Karpas-422 (cell line): ENCODE measurements around the gene FUZ. TPM values are rescaled to one million over a fixed set of nuclear protein-coding genes. Genes with fewer than 3 reads are reported as not detected.

Source experiments
- DNase-seq: peaks from one replicate; pipeline ENCODE4 v3.0.0-alpha.2; 2015
- H2AFZ ChIP-seq: fragments of 200-600 bp; sonication (generic); 2 replicates; pipeline ENCODE4 v1.6.1; 2014; ENCODE audit warnings: antibody characterized with exemption, low read length, mixed read lengths
- H3K27ac ChIP-seq: fragments of 200-600 bp; sonication (generic); 2 replicates; pipeline ENCODE4 v1.5.1; 2014; ENCODE audit warnings: mild to moderate bottlenecking, low read length, moderate library complexity
- H3K27me3 ChIP-seq: fragments of 200-600 bp; sonication (generic); 2 replicates; pipeline ENCODE4 v1.6.1; 2014; ENCODE audit warnings: low read length, mixed read lengths
- H3K36me3 ChIP-seq: fragments of 200-600 bp; sonication (generic); 2 replicates; pipeline ENCODE4 v1.6.1; 2014; ENCODE audit warnings: low read length, mixed read lengths; ENCODE audit not compliant: insufficient read depth
- H3K4me1 ChIP-seq: fragments of 200-600 bp; sonication (generic); 2 replicates; pipeline ENCODE4 v1.6.1; 2014; ENCODE audit warnings: mild to moderate bottlenecking, low read length, mixed read lengths
- H3K4me2 ChIP-seq: fragments of 200-600 bp; sonication (generic); 2 replicates; pipeline ENCODE4 v1.6.1; 2014; ENCODE audit warnings: low read length, low read depth, mild to moderate bottlenecking; ENCODE audit not compliant: poor library complexity, severe bottlenecking
- H3K4me3 ChIP-seq: fragments of 200-600 bp; sonication (generic); 2 replicates; pipeline ENCODE4 v1.5.1; 2014; ENCODE audit warnings: mild to moderate bottlenecking, antibody characterized with exemption, low read length, mixed read lengths
- H3K79me2 ChIP-seq: fragments of 200-600 bp; sonication (generic); 2 replicates; pipeline ENCODE4 v1.6.1; 2014; ENCODE audit warnings: mild to moderate bottlenecking, low read length, mixed read lengths
- H3K9ac ChIP-seq: fragments of 200-600 bp; sonication (generic); 2 replicates; pipeline ENCODE4 v1.6.0; 2014; ENCODE audit warnings: low read length
- H3K9me2 ChIP-seq: fragments of 200-600 bp; sonication (generic), shearing (Covaris generic); replicated peaks from 2 replicates; pipeline ENCODE4 v1.6.0; 2014; ENCODE audit warnings: mild to moderate bottlenecking, low read length, moderate library complexity; ENCODE audit not compliant: insufficient read depth
- H3K9me3 ChIP-seq: fragments of 300-700, 200-600 bp; sonication (generic); 2 replicates; pipeline ENCODE4 v1.6.1; 2014; ENCODE audit warnings: low read length, mixed read lengths
- H4K20me1 ChIP-seq: fragments of 200-600 bp; sonication (generic); 2 replicates; pipeline ENCODE4 v1.6.1; 2014; ENCODE audit warnings: mild to moderate bottlenecking, antibody characterized with exemption, low read length, low read depth; ENCODE audit not compliant: insufficient read depth
- total RNA-seq: library from RNA; depleted of rRNA; stranded (reverse); fragments of >200 nt; shearing (Covaris generic); gene quantifications from 2 replicates; pipeline ENCODE4 v1.2.3, GENCODE V29; 2014; ENCODE audit warnings: low replicate concordance

The FUZ gene
- total RNA-seq, 1 experiment from 2014 or later, result 15.8 TPM

GRCh38 chr19:49853852-49854377, 40.8 kb upstream of the FUZ start:
- H3K4me3 ChIP-seq, result no peak overlapping the region
- H3K9ac ChIP-seq, result no peak overlapping the region; the same call in none of the 2 replicates
- peaks cover 30% of the 10 kb centered on the region for H3K4me1 ChIP-seq
- DNase-seq, result no peak
- H3K9me3 ChIP-seq, result no peaks in the 10 kb centered on the region; the same call in 1 of the 2 replicates
- no peak overlapping the region for H3K4me2 ChIP-seq
- no peaks in the 10 kb centered on the region for H3K9me2 ChIP-seq
- no peak overlapping the region for H3K27ac ChIP-seq
- peaks cover 50% of the 10 kb centered on the region for H4K20me1 ChIP-seq
- peaks cover 29% of the 10 kb centered on the region for H3K79me2 ChIP-seq
- no peak overlapping the region for H2AFZ ChIP-seq
- no peaks in the 10 kb centered on the region for H3K27me3 ChIP-seq
- peaks cover 28% of the 10 kb centered on the region for H3K36me3 ChIP-seq

DNA sequence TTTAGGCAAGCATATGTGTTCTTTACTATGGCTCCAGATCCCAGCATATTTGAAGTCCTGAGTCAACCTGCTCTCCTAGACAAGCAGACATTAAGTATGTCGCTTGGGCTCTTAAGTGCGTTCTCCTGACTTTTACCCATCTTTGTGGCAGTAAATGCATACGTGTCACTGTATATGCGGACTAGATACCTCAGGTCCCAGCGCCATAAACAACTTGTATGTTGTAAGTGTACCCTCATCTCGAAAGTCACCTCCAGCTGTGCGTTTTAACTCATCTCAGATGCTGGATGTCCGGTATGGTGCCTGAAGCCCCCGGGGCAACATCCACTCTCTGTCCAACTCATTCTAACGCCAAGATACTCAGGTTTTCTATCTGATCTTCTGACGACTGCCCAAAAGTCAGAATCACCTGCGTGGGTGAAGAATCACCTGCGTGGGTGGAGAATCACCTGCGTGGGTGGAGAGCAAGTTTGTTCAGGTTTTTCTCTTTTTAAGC, 39.6 kb upstream of the FUZ start:
- Histone ChIP-seq H3K9ac (peak overlapping the region; percentile 85), H3K4me3 (peak overlapping the region; percentile 72), H3K4me1 (peaks cover 30% of the 10 kb centered on the region), H2AFZ (no peak overlapping the region), H3K9me2 (no peaks in the 10 kb centered on the region), H3K9me3 (no peaks in the 10 kb centered on the region; the same call in 1 of the 2 replicates), H3K36me3 (peaks cover 16% of the 10 kb centered on the region), H4K20me1 (peaks cover 50% of the 10 kb centered on the region), H3K4me2 (peak overlapping the region; percentile 81), H3K27me3 (no peaks in the 10 kb centered on the region), H3K79me2 (peaks cover 29% of the 10 kb centered on the region), H3K27ac (no peak overlapping the region)
- DNase-seq, result peak; percentile 57

GRCh38 chr19:49851456-49852259, 38.6 kb upstream of the FUZ start:
- H3K4me1 ChIP-seq, result peaks cover 30% of the 10 kb centered on the region
- peak overlapping the region; percentile 72 for H3K4me3 ChIP-seq
- no peak overlapping the region for H2AFZ ChIP-seq
- DNase-seq, result peak; percentile 86
- H3K79me2 ChIP-seq, result peaks cover 29% of the 10 kb centered on the region
- no peaks in the 10 kb centered on the region; the same call in 1 of the 2 replicates for H3K9me3 ChIP-seq
- peak overlapping the region; percentile 92 for H3K4me2 ChIP-seq
- no peaks in the 10 kb centered on the region for H3K27me3 ChIP-seq
- peak overlapping the region; percentile 70; the same call in 1 of the 2 replicates for H3K27ac ChIP-seq
- H4K20me1 ChIP-seq, result peaks cover 50% of the 10 kb centered on the region
- no peaks in the 10 kb centered on the region for H3K9me2 ChIP-seq
- peaks cover 8% of the 10 kb centered on the region for H3K36me3 ChIP-seq
- peak overlapping the region; percentile 85 for H3K9ac ChIP-seq

DNA sequence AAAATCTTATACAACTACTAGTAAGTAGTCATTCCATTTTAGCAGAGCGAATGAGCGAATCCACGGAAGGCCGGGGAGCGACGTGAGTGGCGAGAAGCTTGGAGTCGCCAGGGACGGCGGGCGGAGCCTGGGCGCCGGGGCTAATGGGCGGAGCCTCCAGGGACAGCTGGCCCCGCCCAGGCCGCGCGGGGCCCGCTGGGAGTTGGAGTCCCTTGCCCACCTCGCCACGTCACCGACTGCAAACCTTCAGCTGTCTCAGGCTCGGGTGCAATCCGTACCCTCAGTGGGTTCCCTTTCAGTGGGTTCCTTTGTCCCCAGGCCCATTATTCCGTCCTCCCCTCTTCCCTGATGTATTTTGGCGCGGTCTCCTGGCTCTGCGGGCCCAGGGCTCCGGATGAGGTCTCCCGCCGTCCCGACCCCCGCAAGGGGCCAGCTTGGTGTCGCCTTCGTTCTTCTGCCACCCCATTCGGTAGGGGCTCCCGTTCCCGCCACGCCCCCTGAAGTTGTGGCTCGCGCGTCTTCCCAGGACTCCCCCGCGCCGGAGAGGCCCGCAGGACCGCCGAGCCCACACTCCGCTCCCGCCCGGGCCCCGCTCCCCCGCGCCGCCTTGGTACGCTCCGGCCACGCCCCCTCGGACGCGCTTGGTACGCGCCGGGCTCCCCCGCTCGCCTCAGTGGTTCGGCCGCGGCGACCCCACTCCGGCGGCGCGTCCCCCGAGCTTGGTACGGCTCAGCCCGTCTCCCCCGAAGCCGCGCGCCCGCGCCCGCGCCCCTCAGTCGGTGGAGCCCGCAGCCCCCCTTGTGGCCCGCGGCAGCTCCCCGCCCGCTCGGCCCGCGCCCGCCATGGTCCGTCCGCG, 37.6 kb upstream of the FUZ start, which contains the start of gene PTOV1:
TSS of gene PTOV1 (plus strand) at position 673 of the 856 bp plus-strand sequence.
- peaks cover 30% of the 10 kb centered on the region for H3K4me1 ChIP-seq
- H3K4me2 ChIP-seq, result peak within 1 kb of the TSS; percentile 92
- peaks cover 29% of the 10 kb centered on the region for H3K79me2 ChIP-seq
- H2AFZ ChIP-seq, result peak within 1 kb of the TSS; percentile 87; the same call in 1 of the 2 replicates
- peaks cover 3% of the 10 kb centered on the region for H3K36me3 ChIP-seq
- DNase-seq, result peak; percentile 98
- no peaks in the 10 kb centered on the region for H3K9me2 ChIP-seq
- no peaks in the 10 kb centered on the region; the same call in 1 of the 2 replicates for H3K9me3 ChIP-seq
- peak within 1 kb of the TSS; percentile 70 for H3K27ac ChIP-seq
- H3K9ac ChIP-seq, result peak within 1 kb of the TSS; percentile 85
- no peaks in the 10 kb centered on the region for H3K27me3 ChIP-seq
- peak within 1 kb of the TSS; percentile 72 for H3K4me3 ChIP-seq
- H4K20me1 ChIP-seq, result peaks cover 40% of the 10 kb centered on the region

GRCh38 chr19:49850221-49850486, 37.1 kb upstream of the FUZ start:
- no peak for DNase-seq
- Histone ChIP-seq H3K79me2 (peaks cover 29% of the 10 kb centered on the region), H3K9me3 (no peaks in the 10 kb centered on the region; the same call in 1 of the 2 replicates)

DNA sequence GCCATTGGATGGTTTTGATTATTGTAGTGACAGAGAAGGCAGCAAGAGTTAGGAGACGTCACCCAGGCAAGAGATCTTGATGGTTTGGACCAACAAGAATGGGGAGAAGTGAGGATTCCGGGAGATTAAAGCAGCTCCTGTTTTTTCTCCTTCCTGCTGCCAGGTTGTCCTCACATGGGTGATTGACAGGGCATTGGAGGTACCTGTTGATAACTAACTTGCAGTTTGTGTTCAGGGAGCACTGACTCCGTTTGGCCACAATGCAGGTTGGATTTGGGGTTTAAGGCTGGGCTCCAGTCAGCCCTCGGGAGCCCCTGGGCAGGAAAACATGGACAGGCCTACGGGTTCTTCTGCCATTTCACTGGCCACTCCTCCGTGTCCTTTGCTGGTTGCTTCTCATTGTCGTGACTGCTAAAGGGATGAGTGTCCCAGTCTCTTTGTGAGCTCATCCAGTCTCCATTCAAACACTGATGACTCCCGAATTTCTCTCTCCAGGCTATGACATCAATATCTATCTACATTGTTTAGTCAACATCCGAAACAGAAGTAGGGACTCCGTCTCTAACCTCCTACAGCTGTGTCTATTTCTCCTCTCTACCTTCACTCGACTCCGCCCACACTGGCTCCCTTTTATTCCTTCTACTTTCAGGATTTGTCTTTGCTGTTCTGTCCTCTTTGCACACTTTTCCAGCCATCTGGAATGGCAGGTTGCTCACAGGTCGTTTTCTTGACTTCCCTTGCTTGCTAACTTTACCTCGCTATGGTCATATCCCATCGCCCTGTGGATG, 36.5 kb upstream of the FUZ start:
- Histone ChIP-seq H3K9me3 (no peaks in the 10 kb centered on the region; the same call in 1 of the 2 replicates), H3K79me2 (peaks cover 29% of the 10 kb centered on the region), H3K4me2 (peak overlapping the region; percentile 92), H3K27ac (no peak overlapping the region), H3K27me3 (no peaks in the 10 kb centered on the region), H3K4me3 (peak overlapping the region; percentile 72), H3K36me3 (no peaks in the 10 kb centered on the region; the same call in 1 of the 2 replicates), H2AFZ (no peak overlapping the region), H3K9me2 (no peaks in the 10 kb centered on the region), H4K20me1 (peaks cover 32% of the 10 kb centered on the region), H3K9ac (no peak overlapping the region), H3K4me1 (peaks cover 33% of the 10 kb centered on the region)
- DNase-seq, result no peak

More at GRCh38 chr19:49850221-49850486, 37.1 kb upstream of the FUZ start:
- Histone ChIP-seq H3K4me1 (peaks cover 30% of the 10 kb centered on the region), H4K20me1 (peaks cover 35% of the 10 kb centered on the region), H3K4me2 (peak overlapping the region; percentile 92), H3K9me2 (no peaks in the 10 kb centered on the region), H2AFZ (no peak overlapping the region; the same call in 1 of the 2 replicates), H3K36me3 (peaks cover 3% of the 10 kb centered on the region; the same call in 1 of the 2 replicates), H3K9ac (peak overlapping the region; percentile 85; the same call in 1 of the 2 replicates), H3K27ac (no peak overlapping the region), H3K4me3 (peak overlapping the region; percentile 72), H3K27me3 (no peaks in the 10 kb centered on the region)

GRCh38 chr19:49848938-49849337, 35.8 kb upstream of the FUZ start:
- Histone ChIP-seq H3K9me3 (no peaks in the 10 kb centered on the region; the same call in 1 of the 2 replicates), H2AFZ (no peak overlapping the region), H3K9me2 (no peaks in the 10 kb centered on the region), H3K27me3 (no peaks in the 10 kb centered on the region), H3K4me3 (no peak overlapping the region), H3K4me1 (peaks cover 38% of the 10 kb centered on the region), H3K9ac (no peak overlapping the region), H3K36me3 (no peaks in the 10 kb centered on the region; the same call in 1 of the 2 replicates), H4K20me1 (peaks cover 25% of the 10 kb centered on the region), H3K4me2 (no peak overlapping the region), H3K79me2 (peaks cover 23% of the 10 kb centered on the region), H3K27ac (no peak overlapping the region)
- DNase-seq, result no peak
